D721Med (cell line): Measurements from ENCODE around the gene CD22.

Source experiments
- DNase-seq: peaks from one replicate; pipeline ENCODE4 v3.0.0; 2011; ENCODE audit warnings: low spot score; ENCODE audit not compliant: insufficient read length
- FAIRE-seq: peaks from 2 replicates; lab custom pipeline; 2011; peaks lifted over from hg19 to GRCh38; lab: Jason Lieb, UNC
- TF ChIP-seq, protein P1 (sequence below): IDR thresholded peaks from 2 replicates; pipeline ENCODE4 v1.5.1; 2012; ENCODE audit warnings: mild to moderate bottlenecking, control low read depth; ENCODE audit not compliant: insufficient read depth; ENCODE audit errors: missing control alignments

CD22 gene

DNA sequence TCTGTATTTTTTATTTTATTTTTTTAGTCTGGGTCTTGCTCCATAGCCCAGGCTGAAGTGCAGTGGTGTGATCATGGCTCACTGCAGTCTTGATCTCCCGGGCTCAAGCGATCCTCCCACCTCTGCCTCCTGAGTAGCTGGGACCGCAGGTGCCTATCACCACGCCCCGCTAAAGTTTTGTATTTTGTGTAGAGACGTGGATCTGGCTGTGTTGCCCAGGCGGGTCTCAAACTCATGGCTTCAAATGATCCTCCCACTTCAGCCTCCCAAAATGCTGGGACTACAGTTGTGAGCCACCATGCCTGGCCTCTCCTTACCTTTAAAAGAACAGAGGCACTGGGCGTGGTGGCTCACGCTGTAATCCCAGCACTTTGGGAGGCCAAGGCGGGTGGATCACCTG lies 41.3 kb upstream of the CD22 start:
- FAIRE-seq: no peak
- no peak for DNase-seq
- TF ChIP-seq, protein P1, sequence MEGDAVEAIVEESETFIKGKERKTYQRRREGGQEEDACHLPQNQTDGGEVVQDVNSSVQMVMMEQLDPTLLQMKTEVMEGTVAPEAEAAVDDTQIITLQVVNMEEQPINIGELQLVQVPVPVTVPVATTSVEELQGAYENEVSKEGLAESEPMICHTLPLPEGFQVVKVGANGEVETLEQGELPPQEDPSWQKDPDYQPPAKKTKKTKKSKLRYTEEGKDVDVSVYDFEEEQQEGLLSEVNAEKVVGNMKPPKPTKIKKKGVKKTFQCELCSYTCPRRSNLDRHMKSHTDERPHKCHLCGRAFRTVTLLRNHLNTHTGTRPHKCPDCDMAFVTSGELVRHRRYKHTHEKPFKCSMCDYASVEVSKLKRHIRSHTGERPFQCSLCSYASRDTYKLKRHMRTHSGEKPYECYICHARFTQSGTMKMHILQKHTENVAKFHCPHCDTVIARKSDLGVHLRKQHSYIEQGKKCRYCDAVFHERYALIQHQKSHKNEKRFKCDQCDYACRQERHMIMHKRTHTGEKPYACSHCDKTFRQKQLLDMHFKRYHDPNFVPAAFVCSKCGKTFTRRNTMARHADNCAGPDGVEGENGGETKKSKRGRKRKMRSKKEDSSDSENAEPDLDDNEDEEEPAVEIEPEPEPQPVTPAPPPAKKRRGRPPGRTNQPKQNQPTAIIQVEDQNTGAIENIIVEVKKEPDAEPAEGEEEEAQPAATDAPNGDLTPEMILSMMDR: no peak

DNA sequence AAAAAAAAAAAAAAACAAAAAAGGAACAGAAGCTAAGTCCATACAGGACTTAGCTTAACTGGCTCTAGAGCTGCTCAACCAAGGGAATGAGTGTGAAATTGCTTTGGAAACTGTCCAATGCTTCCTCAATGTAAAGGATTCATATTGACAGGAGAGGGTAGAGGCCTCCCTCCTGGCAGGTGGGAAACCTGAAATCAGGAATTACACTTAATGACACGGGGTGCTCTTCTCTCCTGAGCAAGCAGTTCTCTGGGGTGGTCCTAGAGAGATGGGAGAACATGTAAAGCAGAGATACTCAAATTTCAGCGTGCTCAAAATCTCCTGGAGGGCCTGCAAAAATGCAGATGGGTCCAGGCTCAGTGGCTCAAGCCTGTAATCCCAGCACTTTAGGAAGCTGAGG lies 40.7 kb upstream of the CD22 start:
- DNase-seq (no peak), FAIRE-seq (no peak)
- TF ChIP-seq, protein P1: no peak

DNA sequence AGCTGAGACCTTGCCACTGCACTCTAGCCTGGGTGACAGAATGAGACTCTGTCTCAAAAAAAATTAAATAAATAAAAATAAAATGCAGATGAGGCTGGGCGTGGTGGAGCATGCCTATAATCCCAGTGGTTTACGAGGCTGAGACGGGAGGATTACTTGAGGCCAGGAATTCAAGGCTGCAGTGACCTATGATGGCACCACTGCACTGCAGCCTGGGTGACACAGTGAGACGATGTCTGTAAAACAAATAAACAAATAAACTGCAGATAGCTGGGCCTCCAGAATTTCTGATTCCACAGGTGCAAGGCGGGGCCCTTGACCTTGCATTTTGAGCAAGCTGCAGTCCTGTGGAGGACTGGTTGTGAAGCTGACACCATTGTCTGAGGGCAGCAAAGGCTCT lies 40.1 kb upstream of the CD22 start:
- no peak for DNase-seq

DNA sequence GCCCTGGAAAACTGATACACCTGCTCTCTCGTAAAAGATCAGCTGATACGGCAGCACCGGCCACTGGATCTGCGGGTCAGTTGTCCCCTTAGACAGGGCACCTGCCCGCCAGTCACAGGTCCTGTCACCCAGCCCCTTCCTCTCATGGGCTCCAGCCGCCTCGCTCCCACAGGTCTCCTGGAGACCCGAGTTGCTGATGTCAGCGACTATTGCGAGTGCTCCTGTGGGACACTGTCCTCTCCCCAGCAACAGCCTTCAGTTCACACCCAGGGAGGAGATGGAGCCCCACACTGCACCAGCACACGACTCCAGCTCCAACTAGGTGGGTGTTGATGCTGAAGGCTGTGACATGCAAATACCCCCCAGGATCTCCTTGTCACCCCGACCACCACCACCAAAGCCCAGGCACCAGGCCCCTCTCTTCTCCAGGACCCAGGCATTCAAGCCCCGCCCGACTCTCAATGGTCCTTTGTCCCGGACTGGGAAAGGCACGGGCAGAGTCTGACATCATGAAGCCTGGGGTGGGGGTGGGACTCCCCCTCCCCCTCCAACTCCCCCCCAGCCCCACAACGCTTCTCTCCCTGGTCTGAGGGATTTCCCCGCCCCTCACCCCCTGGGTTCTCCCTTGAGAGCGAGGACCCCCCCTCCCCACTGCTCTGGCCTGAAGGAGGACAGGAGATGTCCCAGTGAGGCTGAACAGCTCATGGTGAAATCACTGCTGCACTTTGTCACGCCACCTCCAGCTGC lies 38.4 kb upstream of the CD22 start:
- FAIRE-seq (no peak), DNase-seq (no peak)
- TF ChIP-seq, protein P1: no peak

More for the DNA sequence above, 40.1 kb upstream of the CD22 start:
- FAIRE-seq: no peak
- TF ChIP-seq, protein P1: no peak

DNA sequence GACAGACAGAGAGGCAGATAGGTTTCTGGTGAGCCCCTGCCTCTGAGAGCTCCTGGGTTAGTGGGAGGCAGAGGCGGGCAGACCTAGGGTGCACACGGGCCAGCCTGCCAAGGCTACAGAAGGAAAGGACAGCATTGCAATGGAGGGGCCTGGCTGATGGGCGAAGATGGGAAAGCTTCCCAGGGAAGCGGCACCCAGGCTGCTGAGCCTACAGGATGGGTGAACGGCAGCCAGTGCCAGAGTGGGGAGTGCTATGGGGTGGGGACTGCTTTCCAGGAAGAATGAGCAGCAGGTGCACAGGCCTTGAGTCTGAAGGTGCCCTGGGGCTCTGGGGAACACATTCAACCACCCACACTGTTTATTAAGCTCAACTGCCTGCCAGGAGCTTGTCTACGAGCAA lies 37.7 kb upstream of the CD22 start:
- FAIRE-seq: no peak
- TF ChIP-seq, protein P1: no peak

DNA sequence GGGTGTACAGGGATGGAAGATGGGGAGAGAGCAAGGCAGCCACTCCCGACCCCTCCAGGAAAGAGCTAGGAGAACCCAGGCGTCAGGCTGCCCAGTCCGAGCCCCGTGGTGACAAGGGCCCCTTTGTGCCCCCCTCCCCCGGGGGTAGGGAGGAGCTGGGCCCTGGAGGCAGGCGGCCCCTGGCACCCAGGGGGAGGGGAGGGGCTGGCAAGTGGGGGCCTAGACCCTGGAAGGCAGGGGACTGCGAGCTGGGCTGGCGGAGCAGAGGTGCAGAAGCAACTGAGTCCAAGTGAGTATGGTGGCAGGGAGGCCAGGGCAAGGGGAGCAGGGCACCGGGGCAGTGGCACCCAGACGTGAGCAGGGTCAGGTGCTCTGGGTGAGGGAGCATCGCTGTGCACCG lies 37.1 kb upstream of the CD22 start, which contains the start of gene MAG:
Gene MAG (plus strand): TSS at position 246 of the 400 bp plus-strand sequence. CDS start 3,248 bp downstream, outside the sequence.
- FAIRE-seq (no peak), DNase-seq (no peak)
- TF ChIP-seq, protein P1: no peak

More for the DNA sequence above, 37.7 kb upstream of the CD22 start:
- DNase-seq: no peak
